ENCODE results near the gene PRLHR.

- TF ChIP-seq CTCF (IDR thresholded peaks at IDR 0.05; ENCODE audit: low read depth, low read length, poor library complexity, severe bottlenecking), result peak; percentile 67
- no peak for TF ChIP-seq EZH2phosphoT487 (IDR thresholded peaks at IDR 0.05; ENCODE audit: borderline replicate concordance, low read length)
These were observed 51.6 kb downstream of the PRLHR start for GRCh38 chr10:118543714-118544400.

All from DOHH2 (cell line).